ENCODE data around the gene AKAP13. TPM values are rescaled to one million over a fixed set of nuclear protein-coding genes. Genes with fewer than 3 reads are reported as not detected.
"Not testable (repeated sequence)": the region's sequence is repeated elsewhere in the genome, so short reads cannot be mapped to it uniquely, and the experiment has no call there.

Gene AKAP13
- total and polyA plus RNA-seq, 2 experiments from 2014 or later, result 53.1 to 108 TPM

GRCh38 chr15:85651548-85651947 lies 271.1 kb downstream of the AKAP13 start:
- peaks cover 10% of the 10 kb centered on the region for H3K36me3 ChIP-seq
- H3K27me3 ChIP-seq, result no peaks in the 10 kb centered on the region
- H3K27ac ChIP-seq, result no peak overlapping the region
- H3K4me3 ChIP-seq, result no peak overlapping the region
- TF ChIP-seq, protein P1, sequence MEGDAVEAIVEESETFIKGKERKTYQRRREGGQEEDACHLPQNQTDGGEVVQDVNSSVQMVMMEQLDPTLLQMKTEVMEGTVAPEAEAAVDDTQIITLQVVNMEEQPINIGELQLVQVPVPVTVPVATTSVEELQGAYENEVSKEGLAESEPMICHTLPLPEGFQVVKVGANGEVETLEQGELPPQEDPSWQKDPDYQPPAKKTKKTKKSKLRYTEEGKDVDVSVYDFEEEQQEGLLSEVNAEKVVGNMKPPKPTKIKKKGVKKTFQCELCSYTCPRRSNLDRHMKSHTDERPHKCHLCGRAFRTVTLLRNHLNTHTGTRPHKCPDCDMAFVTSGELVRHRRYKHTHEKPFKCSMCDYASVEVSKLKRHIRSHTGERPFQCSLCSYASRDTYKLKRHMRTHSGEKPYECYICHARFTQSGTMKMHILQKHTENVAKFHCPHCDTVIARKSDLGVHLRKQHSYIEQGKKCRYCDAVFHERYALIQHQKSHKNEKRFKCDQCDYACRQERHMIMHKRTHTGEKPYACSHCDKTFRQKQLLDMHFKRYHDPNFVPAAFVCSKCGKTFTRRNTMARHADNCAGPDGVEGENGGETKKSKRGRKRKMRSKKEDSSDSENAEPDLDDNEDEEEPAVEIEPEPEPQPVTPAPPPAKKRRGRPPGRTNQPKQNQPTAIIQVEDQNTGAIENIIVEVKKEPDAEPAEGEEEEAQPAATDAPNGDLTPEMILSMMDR (IDR thresholded peaks at IDR 0.05; ENCODE audit: low read depth, low read length), result no peak
- H3K9me3 ChIP-seq (ENCODE audit: low read depth), result no peaks in the 10 kb centered on the region
- peaks cover 10% of the 10 kb centered on the region for H3K4me1 ChIP-seq (ENCODE audit: low read depth)
- DNase-seq (ENCODE audit: low read depth in 1 of 2, low spot score in 1 of 2), result no peak

DNA sequence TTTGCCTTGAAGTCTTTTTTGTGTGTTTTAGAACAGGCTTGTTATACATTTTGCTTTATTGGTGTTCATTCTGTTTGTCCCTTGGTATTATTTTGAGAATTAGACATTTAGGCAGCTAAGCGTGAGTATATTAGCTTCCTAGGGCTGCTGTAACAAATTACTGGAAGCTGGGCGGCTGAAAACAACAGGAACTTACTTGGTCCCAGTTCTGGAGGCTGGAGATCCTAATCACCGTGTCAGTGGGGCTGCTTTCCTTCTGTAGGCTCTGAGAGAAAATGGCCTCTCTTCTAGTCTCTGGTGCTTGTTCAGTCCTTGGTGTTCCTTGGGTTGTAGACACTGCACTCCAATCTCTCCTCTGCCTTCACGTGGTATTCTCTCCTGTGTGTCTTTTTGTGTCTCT lies 272.1 kb downstream of the AKAP13 start:
- Histone ChIP-seq H3K4me3 (no peak overlapping the region), H3K36me3 (peaks cover 10% of the 10 kb centered on the region), H3K27ac (peak overlapping the region; percentile 22), H3K27me3 (no peaks in the 10 kb centered on the region), H3K9me3 (ENCODE audit: low read depth) (no peaks in the 10 kb centered on the region), H3K4me1 (ENCODE audit: low read depth) (peaks cover 10% of the 10 kb centered on the region)
- DNase-seq (ENCODE audit: low read depth in 1 of 2, low spot score in 1 of 2), result no peak
- TF ChIP-seq, protein P1 (IDR thresholded peaks at IDR 0.05; ENCODE audit: low read depth, low read length), result no peak

DNA sequence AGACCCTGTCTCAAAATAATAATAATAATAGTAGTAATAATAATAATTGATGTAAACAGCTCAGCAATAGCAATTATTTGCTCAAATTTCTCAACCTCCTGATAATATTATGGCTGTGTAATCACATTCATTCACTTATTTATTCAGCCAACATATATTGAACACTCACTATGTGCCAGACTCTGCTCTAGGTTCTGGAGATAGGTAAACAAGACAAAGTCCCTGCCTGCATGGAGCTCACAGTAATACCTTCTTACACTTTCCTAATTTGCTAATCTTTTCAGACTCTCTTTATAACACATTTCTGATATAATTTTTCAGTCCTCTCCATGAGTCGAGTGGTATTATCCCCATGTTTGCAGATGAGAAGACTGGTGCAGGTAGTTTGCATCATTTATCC lies 276.7 kb downstream of the AKAP13 start:
- H3K9me3 ChIP-seq (ENCODE audit: low read depth), result no peaks in the 10 kb centered on the region
- no peaks in the 10 kb centered on the region for H3K4me1 ChIP-seq (ENCODE audit: low read depth)
- no peak for DNase-seq (ENCODE audit: low read depth in 1 of 2, low spot score in 1 of 2)
- no peak overlapping the region for H3K27ac ChIP-seq
- peaks cover 10% of the 10 kb centered on the region for H3K36me3 ChIP-seq
- no peak overlapping the region for H3K4me3 ChIP-seq
- no peaks in the 10 kb centered on the region for H3K27me3 ChIP-seq
- TF ChIP-seq, protein P1 (IDR thresholded peaks at IDR 0.05; ENCODE audit: low read depth, low read length), result no peak

DNA sequence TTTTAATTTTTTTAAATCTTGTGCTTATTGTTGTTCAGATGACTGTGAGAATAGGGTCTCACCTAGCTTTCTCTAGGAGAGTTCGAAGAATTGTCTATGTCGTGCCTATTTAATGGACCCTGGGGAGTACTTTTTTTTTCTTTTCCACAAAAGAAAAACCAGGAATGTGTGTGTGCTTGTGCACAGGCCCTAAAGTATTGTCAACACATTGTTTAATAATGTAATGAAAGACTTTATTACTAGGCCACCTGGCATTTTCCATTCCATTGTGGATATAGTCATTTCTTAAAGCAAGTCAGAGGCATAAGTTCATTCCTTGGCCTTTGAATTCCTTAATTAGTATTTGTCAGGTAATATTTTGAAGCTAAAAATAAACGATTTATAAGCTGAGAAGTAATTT lies 278.4 kb downstream of the AKAP13 start:
- Histone ChIP-seq H3K27ac (no peak overlapping the region), H3K4me1 (ENCODE audit: low read depth) (no peaks in the 10 kb centered on the region), H3K9me3 (ENCODE audit: low read depth) (no peaks in the 10 kb centered on the region), H3K36me3 (peaks cover 10% of the 10 kb centered on the region), H3K27me3 (no peaks in the 10 kb centered on the region), H3K4me3 (no peak overlapping the region)
- TF ChIP-seq, protein P1 (IDR thresholded peaks at IDR 0.05; ENCODE audit: low read depth, low read length), result no peak
- no peak for DNase-seq (ENCODE audit: low read depth in 1 of 2, low spot score in 1 of 2)

GRCh38 chr15:85661859-85662258 lies 281.5 kb downstream of the AKAP13 start:
- no peak for DNase-seq (ENCODE audit: low read depth in 1 of 2, low spot score in 1 of 2)
- Histone ChIP-seq H3K9me3 (ENCODE audit: low read depth) (no peaks in the 10 kb centered on the region), H3K36me3 (peaks cover 8% of the 10 kb centered on the region), H3K27ac (no peak overlapping the region), H3K27me3 (no peaks in the 10 kb centered on the region), H3K4me3 (no peak overlapping the region), H3K4me1 (ENCODE audit: low read depth) (peaks cover 5% of the 10 kb centered on the region)
- TF ChIP-seq, protein P1 (IDR thresholded peaks at IDR 0.05; ENCODE audit: low read depth, low read length), result no peak

DNA sequence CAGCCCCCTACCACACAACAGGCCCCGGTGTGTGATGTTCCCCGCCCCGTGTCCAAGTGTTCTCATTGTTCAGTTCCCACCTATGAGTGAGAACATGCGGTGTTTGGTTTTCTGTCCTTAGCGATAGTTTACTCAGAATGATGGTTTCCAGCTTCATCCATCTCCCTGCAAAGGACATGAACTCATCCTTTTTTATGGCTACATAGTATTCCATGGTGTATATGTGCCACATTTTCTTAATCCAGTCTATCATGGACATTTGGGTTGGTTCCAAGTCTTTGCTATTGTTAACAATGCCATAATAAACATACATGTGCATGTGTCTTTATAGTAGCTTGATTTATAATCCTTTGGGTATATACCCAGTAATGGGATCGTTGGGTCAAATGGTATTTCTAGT lies 285.3 kb downstream of the AKAP13 start:
- H3K4me1 ChIP-seq (ENCODE audit: low read depth), result peaks cover 23% of the 10 kb centered on the region
- H3K27ac ChIP-seq; H3K9me3 ChIP-seq (ENCODE audit: low read depth); H3K4me3 ChIP-seq; DNase-seq (ENCODE audit: low read depth in 1 of 2, low spot score in 1 of 2); H3K27me3 ChIP-seq: not testable (repeated sequence)
- peaks cover 17% of the 10 kb centered on the region for H3K36me3 ChIP-seq
